ENCODE results near the gene SLC39A5. TPM values are rescaled to one million over a fixed set of nuclear protein-coding genes. Genes with fewer than 3 reads are reported as not detected.
A peak's percentile ranks its signal among the peaks of the same experiment; 100 is the strongest.

SLC39A5 gene
- total and polyA plus RNA-seq, 2 of the 13 experiments (the other 11 are each of a cell fraction or from before 2014, with no cell fraction given), result 59.7 to 101 TPM

GRCh38 chr12:56266693-56267442, 37.0 kb downstream of the SLC39A5 start, which contains the start of gene COQ10A (continued):
- TF ChIP-seq CERS6 (CRISPR knock-in tag; IDR thresholded peaks at IDR 0.05) (no peak), ZNF101 (CRISPR knock-in tag; IDR thresholded peaks at IDR 0.05; ENCODE audit: borderline replicate concordance, low read depth) (no peak), ZNF292 (CRISPR knock-in tag; IDR thresholded peaks at IDR 0.05; ENCODE audit: borderline replicate concordance, low read depth) (peak; percentile 65; the same call in 1 of the 2 replicates), PATZ1 (CRISPR knock-in tag; IDR thresholded peaks at IDR 0.05) (peak; percentile 65; the same call in 1 of the 2 replicates), ZSCAN5A (CRISPR knock-in tag; IDR thresholded peaks at IDR 0.05; ENCODE audit: borderline replicate concordance) (peak; percentile 74; the same call in 1 of the 2 replicates), XRCC5 (optimal IDR thresholded peaks at IDR 0.05; ENCODE audit: low read length) (peak; percentile 64), HHEX (CRISPR knock-in tag; IDR thresholded peaks at IDR 0.05) (no peak), ARHGAP35 (CRISPR knock-in tag; IDR thresholded peaks at IDR 0.05; ENCODE audit: borderline replicate concordance) (peak; percentile 88; the same call in 1 of the 2 replicates), KDM1A (CRISPR knock-in tag; IDR thresholded peaks at IDR 0.05) (peak; percentile 84), IRF2 (CRISPR knock-in tag; IDR thresholded peaks at IDR 0.05) (peak; percentile 66), KMT2A (CRISPR knock-in tag; IDR thresholded peaks at IDR 0.05) (0 out of 2 replicates have a peak, but pooled peaks have one; percentile 63), GZF1 (CRISPR knock-in tag; IDR thresholded peaks at IDR 0.05) (peak; percentile 34; the same call in 1 of the 2 replicates), ZNF550 (CRISPR knock-in tag; IDR thresholded peaks at IDR 0.05; ENCODE audit: borderline replicate concordance) (0 out of 2 replicates have a peak, but pooled peaks have one; percentile 34), FOXA1 (IDR thresholded peaks at IDR 0.05) (no peak), FOXA1 (CRISPR knock-in tag; IDR thresholded peaks at IDR 0.05) (peak; percentile 40; the same call in 1 of the 2 replicates), REST (IDR thresholded peaks at IDR 0.05; ENCODE audit: borderline replicate concordance in 1 of 2, low read depth in 1 of 2, low read length in 2 of 2) (no peak), ZNF713 (CRISPR knock-in tag; IDR thresholded peaks at IDR 0.05) (peak; percentile 85; the same call in 1 of the 2 replicates), MIER2 (CRISPR knock-in tag; IDR thresholded peaks at IDR 0.05) (0 out of 2 replicates have a peak, but pooled peaks have one; percentile 35), ZUFSP (CRISPR knock-in tag; IDR thresholded peaks at IDR 0.05; ENCODE audit: borderline replicate concordance) (no peak)

All from HepG2 (cell line).